NCI-H345 treated with DMSO at 0.1 percent for 48 hours (cell line): Measurements from ENCODE around the gene TMEM185B.

Experiments used
- DNase-seq: peaks from one replicate; lab custom pipeline; 2025; ENCODE audit not compliant: unreplicated experiment; lab: John Stamatoyannopoulos, UW

Gene TMEM185B

GRCh38 chr2:120231974-120232635 lies 8.9 kb upstream of the TMEM185B start:
- DNase-seq: no peak

GRCh38 chr2:120231564-120231973 lies 8.4 kb upstream of the TMEM185B start:
- DNase-seq: no peak

- DNase-seq: no peak
These were observed 7.6 kb upstream of the TMEM185B start for GRCh38 chr2:120230515-120231471.

- no peak for DNase-seq
These were observed 6.1 kb upstream of the TMEM185B start for GRCh38 chr2:120229341-120229740.

GRCh38 chr2:120228503-120228902 lies 5.3 kb upstream of the TMEM185B start:
- no peak for DNase-seq

DNA sequence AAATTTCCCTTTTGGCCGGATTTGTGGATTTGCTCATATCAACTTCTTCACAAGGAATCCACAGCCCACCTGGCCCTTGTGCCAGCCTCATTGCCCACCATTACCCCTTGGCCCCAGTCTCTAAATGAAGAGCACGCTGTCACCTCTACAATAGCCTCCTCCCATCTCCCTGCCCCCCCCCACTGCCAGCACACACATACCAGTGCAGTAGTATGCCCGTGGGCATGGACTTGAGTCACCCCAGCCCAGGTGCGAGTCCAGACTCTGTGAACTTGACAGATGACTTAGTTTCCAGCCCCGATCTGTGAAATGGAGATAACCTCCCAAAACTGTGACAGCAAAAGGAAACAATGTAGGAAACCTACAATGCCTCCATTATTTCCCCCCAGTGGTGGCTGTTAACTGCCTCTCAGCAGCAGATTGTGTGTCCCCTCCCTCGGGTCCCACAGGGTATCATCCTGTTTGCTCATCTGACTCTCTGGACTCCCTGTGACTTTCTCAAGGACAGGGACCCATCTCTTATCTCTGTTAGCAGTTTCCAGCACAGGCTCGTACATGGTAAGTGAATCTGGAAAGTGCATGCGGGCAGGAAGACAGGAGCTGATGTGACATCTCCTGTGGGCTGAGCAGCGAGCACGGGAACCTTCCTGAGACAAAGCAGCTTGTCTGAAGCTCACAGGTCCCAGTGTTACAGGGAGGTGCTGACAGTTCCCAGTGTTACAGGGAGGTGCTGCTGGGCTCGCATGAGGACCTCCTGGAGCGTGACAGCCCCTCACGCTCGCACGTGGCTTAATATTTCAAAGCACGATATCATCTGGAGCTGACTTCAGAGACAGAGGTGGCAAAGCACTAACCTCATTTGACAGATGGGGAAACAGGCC lies 4.2 kb upstream of the TMEM185B start:
- DNase-seq: no peak

GRCh38 chr2:120226316-120226715 lies 3.1 kb upstream of the TMEM185B start:
- no peak for DNase-seq

- no peak for DNase-seq
These were observed 2.4 kb upstream of the TMEM185B start for GRCh38 chr2:120225549-120226065.

- DNase-seq: peak; percentile 43
These were observed 1.7 kb upstream of the TMEM185B start for GRCh38 chr2:120224735-120225548.

DNA sequence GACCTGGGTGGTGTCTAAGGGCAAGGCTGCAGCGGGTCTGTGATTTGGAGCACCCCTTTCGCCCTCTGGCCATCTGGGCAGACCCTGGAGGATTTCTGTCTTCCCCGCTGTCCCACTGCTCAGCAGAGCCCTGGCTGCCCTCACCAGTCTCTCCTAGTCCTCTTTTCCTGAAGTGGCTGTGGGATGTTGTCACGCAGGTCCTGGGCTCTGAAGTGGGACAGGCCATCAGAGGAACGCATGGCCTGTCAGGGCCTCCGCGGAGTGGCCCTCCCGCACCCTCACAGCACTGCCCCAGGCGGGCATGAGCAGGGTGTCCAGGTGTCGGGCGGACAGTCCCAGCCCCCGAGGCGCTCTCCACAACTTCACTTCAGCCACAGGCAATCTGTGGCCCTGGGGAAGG lies 1.1 kb upstream of the TMEM185B start:
- DNase-seq: no peak

- DNase-seq: no peak
These were observed 790 bp downstream of the TMEM185B start for GRCh38 chr2:120222186-120223033.

GRCh38 chr2:120221616-120222015 lies 1.6 kb downstream of the TMEM185B start:
- DNase-seq: no peak

- DNase-seq: no peak
These were observed 2.4 kb downstream of the TMEM185B start for GRCh38 chr2:120220756-120221155.

GRCh38 chr2:120219766-120220165 lies 3.4 kb downstream of the TMEM185B start:
- no peak for DNase-seq

DNA sequence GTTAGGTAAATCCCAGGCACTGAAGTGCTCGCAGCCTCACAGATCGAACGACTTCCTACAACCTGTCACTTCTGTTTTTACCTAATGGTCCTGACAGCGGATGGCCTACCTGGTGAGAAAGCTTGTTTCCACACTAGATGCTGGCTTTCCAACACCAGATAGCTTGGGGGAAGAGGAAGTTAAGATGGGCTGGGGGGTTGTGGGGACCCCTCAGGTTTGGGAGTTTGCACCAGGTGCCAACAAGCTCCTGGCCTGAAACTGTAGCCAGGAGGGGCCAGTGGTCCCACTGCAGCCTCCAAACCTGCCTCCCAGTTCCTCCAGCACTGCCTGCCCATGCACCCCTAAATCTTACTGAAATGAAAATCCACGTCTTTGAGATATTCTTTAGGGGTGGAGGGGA lies 3.9 kb downstream of the TMEM185B start:
- DNase-seq: no peak

GRCh38 chr2:120218181-120218580 lies 5.0 kb downstream of the TMEM185B start:
- DNase-seq: no peak

DNA sequence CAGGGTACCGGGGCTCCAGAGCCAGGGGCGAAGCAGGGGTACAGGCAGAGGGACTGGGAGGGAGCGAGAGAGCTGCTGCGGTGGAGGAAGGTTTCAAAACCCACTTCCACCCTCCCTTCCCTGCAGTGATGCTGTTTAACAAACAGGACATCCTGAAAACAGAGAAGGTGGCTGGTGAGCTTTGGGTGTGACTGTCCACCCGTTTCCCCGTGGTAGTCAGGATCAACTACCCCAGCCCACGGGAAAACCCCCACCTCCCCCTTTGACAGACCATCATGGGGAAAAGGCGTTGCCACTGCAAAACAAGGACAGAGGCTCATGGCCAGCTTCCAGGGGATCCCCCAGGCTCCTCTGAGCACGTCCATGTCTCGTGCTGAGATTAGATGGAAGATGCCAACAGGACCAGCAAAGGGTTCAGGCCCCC lies 12.9 kb downstream of the TMEM185B start:
- DNase-seq: no peak

GRCh38 chr2:120209427-120210269 lies 13.6 kb downstream of the TMEM185B start:
- DNase-seq: no peak
